HEK293T (cell line): ENCODE data around the gene LSAMP.

Experiments used
- CTCF ChIA-PET: fragments of 350-600 bp; formaldehyde crosslinking; extraction: SDS; loops from one replicate; lab custom pipeline; 2021; ENCODE audit warnings: antibody characterized with exemption, inconsistent platforms; lab: Yijun Ruan, JAX
- POLR2A ChIA-PET: fragments of 350-600 bp; formaldehyde crosslinking; extraction: SDS; loops from one replicate; lab custom pipeline; 2020; ENCODE audit warnings: antibody characterized with exemption, inconsistent platforms; lab: Yijun Ruan, JAX
- DNase-seq: peaks from one replicate; pipeline ENCODE4 v3.0.0; 2012; ENCODE audit warnings: mixed read lengths; ENCODE audit errors: extremely low spot score
- ARNT ChIP-seq: fragments of 450-650 bp; IDR thresholded peaks from 2 replicates; pipeline ENCODE4 v1.6.1; 2017; ENCODE audit warnings: mild to moderate bottlenecking
- BHLHE40 ChIP-seq: fragments of 450-650 bp; IDR thresholded peaks from 2 replicates; pipeline ENCODE4 v1.6.1; 2016; ENCODE audit warnings: mild to moderate bottlenecking, moderate library complexity, borderline replicate concordance
- CTBP1 ChIP-seq: fragments of 450-650 bp; IDR thresholded peaks from 2 replicates; pipeline ENCODE4 v1.6.1; 2016; ENCODE audit warnings: borderline replicate concordance
- ELF4 ChIP-seq: fragments of 450-650 bp; IDR thresholded peaks from 2 replicates; pipeline ENCODE4 v1.6.1; 2017; ENCODE audit warnings: antibody characterized with exemption
- FOXA1 ChIP-seq: fragments of 450-650 bp; IDR thresholded peaks from 2 replicates; pipeline ENCODE4 v1.6.1; 2016; ENCODE audit warnings: mild to moderate bottlenecking
- FOXK2 ChIP-seq: fragments of 450-650 bp; IDR thresholded peaks from 2 replicates; pipeline ENCODE4 v1.6.1; 2016; ENCODE audit warnings: mild to moderate bottlenecking
- FOXM1 ChIP-seq: fragments of 450-650 bp; IDR thresholded peaks from 2 replicates; pipeline ENCODE4 v1.6.1; 2017; ENCODE audit warnings: mild to moderate bottlenecking, borderline replicate concordance
- HDGF ChIP-seq: fragments of 450-650 bp; IDR thresholded peaks from 2 replicates; pipeline ENCODE4 v1.6.1; 2017; ENCODE audit warnings: antibody characterized with exemption, borderline replicate concordance
- L3MBTL2 ChIP-seq: fragments of 450-650 bp; conservative IDR thresholded peaks from 2 replicates; pipeline ENCODE4 v1.6.1; 2016; ENCODE audit warnings: mild to moderate bottlenecking
- LEF1 ChIP-seq: fragments of 450-650 bp; IDR thresholded peaks from 2 replicates; pipeline ENCODE4 v1.6.1; 2017; ENCODE audit warnings: mild to moderate bottlenecking, borderline replicate concordance
- NFRKB ChIP-seq: fragments of 450-650 bp; IDR thresholded peaks from 2 replicates; pipeline ENCODE4 v1.6.1; 2016; ENCODE audit warnings: mild to moderate bottlenecking, moderate library complexity
- SP1 ChIP-seq: fragments of 450-650 bp; IDR thresholded peaks from 2 replicates; pipeline ENCODE4 v1.6.1; 2017
- SUZ12 ChIP-seq: fragments of 450-650 bp; IDR thresholded peaks from 2 replicates; pipeline ENCODE4 v1.6.1; 2016; ENCODE audit warnings: mild to moderate bottlenecking
- TARDBP ChIP-seq: fragments of 450-650 bp; IDR thresholded peaks from 2 replicates; pipeline ENCODE4 v1.6.1; 2016
- ZNF384 ChIP-seq: fragments of 450-650 bp; IDR thresholded peaks from 2 replicates; pipeline ENCODE4 v1.6.1; 2016
- TF ChIP-seq, protein P1 (sequence below): fragments of 450-650 bp; IDR thresholded peaks from 2 replicates; pipeline ENCODE4 v1.6.1; 2016

LSAMP gene

DNA sequence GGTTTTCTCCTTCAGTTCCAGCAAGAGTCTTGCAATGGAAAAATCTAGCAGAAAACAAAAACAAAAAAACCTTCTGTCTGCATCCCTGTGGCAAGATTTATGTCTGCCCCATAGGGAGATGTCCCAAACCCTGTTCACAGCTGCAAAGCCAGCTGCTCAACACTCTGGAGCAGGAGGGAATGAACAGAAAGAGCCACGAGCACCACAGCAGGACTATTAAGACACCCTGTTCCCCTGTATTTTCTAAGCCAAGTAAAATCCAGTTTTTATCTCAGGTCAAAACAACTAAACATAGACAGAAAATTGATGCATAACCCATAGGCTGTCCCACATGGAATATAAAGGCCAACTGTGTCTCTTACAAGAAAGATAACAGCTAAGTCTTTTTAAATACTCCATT, 357.9 kb downstream of the LSAMP start:
- TF ChIP-seq, protein P1, sequence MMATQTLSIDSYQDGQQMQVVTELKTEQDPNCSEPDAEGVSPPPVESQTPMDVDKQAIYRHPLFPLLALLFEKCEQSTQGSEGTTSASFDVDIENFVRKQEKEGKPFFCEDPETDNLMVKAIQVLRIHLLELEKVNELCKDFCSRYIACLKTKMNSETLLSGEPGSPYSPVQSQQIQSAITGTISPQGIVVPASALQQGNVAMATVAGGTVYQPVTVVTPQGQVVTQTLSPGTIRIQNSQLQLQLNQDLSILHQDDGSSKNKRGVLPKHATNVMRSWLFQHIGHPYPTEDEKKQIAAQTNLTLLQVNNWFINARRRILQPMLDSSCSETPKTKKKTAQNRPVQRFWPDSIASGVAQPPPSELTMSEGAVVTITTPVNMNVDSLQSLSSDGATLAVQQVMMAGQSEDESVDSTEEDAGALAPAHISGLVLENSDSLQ = no peak
- no peak for TF ChIP-seq HDGF
- no peak for TF ChIP-seq SP1
- no peak for TF ChIP-seq NFRKB
- TF ChIP-seq LEF1 = no peak
- no peak for TF ChIP-seq FOXK2
- no peak for TF ChIP-seq ZNF384
- no peak for TF ChIP-seq CTBP1
- TF ChIP-seq ELF4 = no peak
- no peak for TF ChIP-seq L3MBTL2
- TF ChIP-seq FOXA1 = no peak
- ChIA-PET POLR2A (no interaction called here), CTCF (no interaction called here)
- DNase-seq = no peak

DNA sequence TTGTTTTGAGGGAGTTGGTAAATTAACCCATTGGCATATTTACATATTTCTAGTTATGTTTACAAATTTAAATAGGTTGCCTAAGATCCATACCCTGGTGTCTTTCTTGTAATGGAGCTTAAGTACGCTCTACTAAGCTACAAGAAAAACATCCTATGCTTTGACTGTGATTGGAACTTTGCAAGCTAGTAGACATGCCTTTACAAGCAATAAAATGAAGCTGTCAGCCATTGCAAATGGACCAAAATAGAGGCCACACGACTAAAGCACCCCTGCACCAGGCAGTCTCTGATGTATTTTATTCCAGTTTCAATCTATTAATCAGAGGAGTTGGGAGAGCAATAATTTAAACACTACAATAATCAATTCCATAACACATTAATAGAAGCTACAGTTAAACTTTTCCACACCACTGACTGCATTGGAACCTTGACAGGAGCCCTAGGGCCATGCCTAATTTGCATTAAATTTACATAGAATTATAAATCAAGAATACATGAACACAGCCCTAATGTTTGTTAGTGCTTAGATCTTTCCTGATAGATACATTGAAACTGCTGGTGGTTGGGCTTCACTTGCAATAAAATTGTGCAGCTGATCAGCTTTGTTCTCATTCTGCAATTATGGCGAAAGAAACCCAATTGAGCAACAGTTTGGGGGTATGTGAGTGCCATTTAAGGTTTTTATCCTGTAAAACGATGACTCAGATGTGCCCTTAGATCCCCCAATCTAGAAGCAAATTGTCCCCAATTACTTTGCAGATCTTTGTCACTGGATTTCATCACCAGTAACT, 360.1 kb downstream of the LSAMP start:
- DNase-seq = no peak
- no peak for TF ChIP-seq FOXK2
- TF ChIP-seq, protein P1 = no peak
- TF ChIP-seq SP1 = no peak
- TF ChIP-seq TARDBP = no peak
- TF ChIP-seq ARNT = no peak
- TF ChIP-seq LEF1 = no peak
- no peak for TF ChIP-seq CTBP1
- TF ChIP-seq NFRKB = no peak
- no peak for TF ChIP-seq HDGF
- POLR2A ChIA-PET = no interaction called here
- CTCF ChIA-PET = no interaction called here

DNA sequence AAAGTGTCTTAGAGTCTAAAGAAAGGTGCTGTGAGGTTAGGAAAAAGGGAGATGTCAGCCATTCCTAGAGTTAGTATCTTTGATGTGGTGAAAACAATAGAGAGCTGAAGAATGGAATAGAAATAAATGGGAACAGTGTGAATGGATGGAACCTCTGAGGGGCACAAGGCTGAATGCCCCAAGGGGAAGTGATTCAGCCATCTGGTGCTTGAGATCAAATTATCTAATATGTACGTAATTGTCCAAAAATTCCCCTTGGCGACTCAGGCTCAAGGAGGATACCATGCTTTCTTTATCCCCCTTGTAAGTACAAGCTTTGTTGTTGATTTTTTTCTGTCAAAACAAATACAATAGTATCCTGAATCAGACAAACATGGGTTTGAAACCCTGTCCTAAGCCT, 361.6 kb downstream of the LSAMP start:
- TF ChIP-seq, protein P1 = no peak
- no peak for TF ChIP-seq FOXA1
- TF ChIP-seq NFRKB = no peak
- no peak for TF ChIP-seq ARNT
- TF ChIP-seq SP1 = no peak
- no peak for TF ChIP-seq ELF4
- no peak for TF ChIP-seq L3MBTL2
- no peak for TF ChIP-seq FOXM1
- TF ChIP-seq HDGF = no peak
- TF ChIP-seq TARDBP = no peak
- no peak for TF ChIP-seq LEF1
- no peak for TF ChIP-seq FOXK2
- no peak for TF ChIP-seq BHLHE40
- TF ChIP-seq CTBP1 = no peak
- no peak for TF ChIP-seq ZNF384
- DNase-seq = no peak
- CTCF ChIA-PET = no interaction called here
- POLR2A ChIA-PET = no interaction called here

DNA sequence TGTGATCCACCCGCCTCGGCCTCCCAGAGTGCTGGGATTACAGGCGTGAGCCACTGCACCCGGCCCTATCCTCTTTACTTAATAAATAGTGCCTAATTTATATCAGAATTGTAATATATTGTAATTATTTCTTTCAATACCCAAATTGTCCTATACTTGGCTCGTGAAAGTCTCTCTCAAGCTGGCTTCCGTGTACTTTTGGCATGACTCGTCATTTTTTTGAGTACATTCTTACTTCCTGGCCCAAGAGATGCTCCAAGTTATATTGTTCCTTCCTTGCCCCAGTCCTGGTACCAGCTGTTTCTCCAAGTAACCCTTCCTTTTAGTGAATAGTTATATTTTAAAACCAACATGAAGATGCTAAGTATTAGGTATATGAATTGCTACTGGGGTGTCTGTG, 366.7 kb downstream of the LSAMP start:
- ChIA-PET POLR2A (no interaction called here), CTCF (no interaction called here)
- no peak for TF ChIP-seq HDGF
- no peak for TF ChIP-seq CTBP1
- no peak for TF ChIP-seq SP1
- TF ChIP-seq LEF1 = no peak
- no peak for TF ChIP-seq ARNT
- TF ChIP-seq L3MBTL2 = no peak
- TF ChIP-seq SUZ12 = no peak
- TF ChIP-seq FOXK2 = no peak
- no peak for TF ChIP-seq ZNF384
- TF ChIP-seq BHLHE40 = no peak
- no peak for TF ChIP-seq ELF4
- TF ChIP-seq TARDBP = no peak
- TF ChIP-seq FOXA1 = no peak
- DNase-seq = no peak

DNA sequence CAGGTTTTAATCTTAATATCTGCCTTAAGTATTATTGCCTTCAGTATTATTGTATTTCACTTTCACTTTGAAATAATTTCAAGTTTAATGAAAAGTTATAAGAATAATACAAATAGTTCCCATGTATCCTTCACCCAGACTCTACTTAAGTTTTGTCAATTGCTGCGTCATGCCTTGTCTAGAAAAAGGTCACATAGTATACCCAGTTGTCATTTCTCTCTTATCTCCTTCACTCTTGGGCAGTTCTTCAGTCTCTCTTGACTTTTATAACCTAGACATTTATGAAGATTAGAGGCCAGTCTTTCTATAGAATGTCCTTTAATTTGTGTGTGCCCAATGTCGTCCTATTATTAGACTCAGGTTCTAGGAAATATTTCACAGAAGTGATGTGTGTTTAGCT, 367.7 kb downstream of the LSAMP start:
- CTCF ChIA-PET = no interaction called here
- DNase-seq = no peak

More for the DNA sequence above, 367.7 kb downstream of the LSAMP start:
- TF ChIP-seq SP1 = no peak
- TF ChIP-seq NFRKB = no peak
- TF ChIP-seq FOXA1 = no peak
- TF ChIP-seq HDGF = no peak
- no peak for TF ChIP-seq LEF1
- no peak for TF ChIP-seq SUZ12
- TF ChIP-seq, protein P1 = no peak
- no peak for TF ChIP-seq FOXK2
- TF ChIP-seq CTBP1 = no peak
- no peak for TF ChIP-seq BHLHE40
- POLR2A ChIA-PET = no interaction called here
